GM12874 (cell line): ENCODE measurements around the gene FBXO31.

Source experiments
- TF ChIP-seq, protein P1 (sequence below): IDR thresholded peaks from 2 replicates; pipeline ENCODE4 v1.5.1; 2011; ENCODE audit warnings: low read depth, mild to moderate bottlenecking, control low read depth, low read length, moderate library complexity; ENCODE audit not compliant: insufficient read depth

FBXO31 gene

DNA sequence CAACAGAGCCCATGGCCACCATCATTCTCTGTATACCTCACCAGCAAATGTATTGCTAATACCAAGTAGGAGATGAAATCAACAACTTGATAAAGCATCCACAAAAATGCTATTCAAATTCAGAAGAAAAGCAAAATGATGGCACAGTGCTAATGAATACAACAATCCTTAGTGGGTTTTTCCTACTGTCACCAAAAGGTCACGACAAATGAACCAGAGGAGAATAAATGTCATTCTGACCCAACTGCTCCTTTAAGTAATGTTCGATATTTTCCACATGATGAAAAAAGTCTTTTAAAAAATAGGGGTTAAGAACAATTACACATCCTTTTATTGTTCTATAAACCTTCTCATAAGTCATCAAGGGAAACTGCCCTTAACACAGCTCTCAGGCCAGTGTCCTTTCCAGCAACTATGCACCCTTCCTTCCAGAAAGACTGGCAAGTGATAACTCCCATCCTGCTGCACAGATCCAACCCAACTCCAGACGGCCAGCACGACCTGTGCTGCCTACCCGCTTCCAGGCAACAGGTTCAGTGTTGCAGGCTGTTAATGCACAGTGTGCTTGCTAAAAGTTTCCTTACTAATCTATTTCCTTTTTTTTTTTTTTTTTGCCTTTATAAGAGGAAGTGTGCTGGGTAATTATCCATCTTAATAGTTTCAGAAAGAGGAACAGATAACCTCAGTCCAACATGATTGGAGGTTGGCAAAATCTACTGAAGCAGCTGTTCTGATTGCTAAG lies 15.4 kb downstream of the FBXO31 start:
- TF ChIP-seq, protein P1, sequence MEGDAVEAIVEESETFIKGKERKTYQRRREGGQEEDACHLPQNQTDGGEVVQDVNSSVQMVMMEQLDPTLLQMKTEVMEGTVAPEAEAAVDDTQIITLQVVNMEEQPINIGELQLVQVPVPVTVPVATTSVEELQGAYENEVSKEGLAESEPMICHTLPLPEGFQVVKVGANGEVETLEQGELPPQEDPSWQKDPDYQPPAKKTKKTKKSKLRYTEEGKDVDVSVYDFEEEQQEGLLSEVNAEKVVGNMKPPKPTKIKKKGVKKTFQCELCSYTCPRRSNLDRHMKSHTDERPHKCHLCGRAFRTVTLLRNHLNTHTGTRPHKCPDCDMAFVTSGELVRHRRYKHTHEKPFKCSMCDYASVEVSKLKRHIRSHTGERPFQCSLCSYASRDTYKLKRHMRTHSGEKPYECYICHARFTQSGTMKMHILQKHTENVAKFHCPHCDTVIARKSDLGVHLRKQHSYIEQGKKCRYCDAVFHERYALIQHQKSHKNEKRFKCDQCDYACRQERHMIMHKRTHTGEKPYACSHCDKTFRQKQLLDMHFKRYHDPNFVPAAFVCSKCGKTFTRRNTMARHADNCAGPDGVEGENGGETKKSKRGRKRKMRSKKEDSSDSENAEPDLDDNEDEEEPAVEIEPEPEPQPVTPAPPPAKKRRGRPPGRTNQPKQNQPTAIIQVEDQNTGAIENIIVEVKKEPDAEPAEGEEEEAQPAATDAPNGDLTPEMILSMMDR: no peak

DNA sequence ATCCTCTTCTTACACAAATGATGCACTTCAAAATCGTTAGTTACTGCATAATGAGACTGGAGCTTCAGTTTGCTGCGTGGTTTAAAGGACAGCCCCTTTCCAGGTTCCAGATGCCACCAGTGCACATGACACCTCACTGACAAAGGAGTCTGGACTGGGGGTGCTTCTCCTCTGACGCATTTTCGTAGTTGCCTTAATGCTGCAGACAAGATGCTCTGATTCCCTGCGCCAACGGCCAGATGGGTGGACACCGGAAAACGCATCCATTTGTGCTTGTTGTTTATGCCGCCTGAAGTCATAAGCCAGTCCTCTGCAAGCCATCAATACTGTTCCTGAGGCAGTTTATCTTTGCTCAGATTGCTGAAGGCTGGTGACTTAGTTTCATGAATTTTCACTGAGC lies 16.0 kb downstream of the FBXO31 start:
- TF ChIP-seq, protein P1: no peak

DNA sequence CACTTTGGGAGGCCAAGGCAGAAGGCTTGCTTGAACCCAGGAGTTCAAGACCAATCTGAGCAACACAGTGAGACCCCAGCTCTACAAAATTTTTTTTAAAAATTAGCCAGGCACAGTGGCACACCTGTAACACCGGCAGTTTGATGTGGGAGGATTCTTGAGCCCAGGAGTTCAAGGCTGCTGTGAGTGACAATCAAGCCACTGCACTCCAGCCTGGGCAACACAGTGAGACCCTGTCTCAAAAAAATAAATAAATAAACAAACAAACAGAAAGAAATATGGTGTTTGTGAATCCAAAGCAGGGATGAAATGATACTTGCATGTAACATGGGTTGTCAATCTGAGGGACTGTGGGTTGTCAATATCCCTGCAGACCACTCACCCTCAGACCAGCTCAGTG lies 16.6 kb downstream of the FBXO31 start:
- TF ChIP-seq, protein P1: no peak

DNA sequence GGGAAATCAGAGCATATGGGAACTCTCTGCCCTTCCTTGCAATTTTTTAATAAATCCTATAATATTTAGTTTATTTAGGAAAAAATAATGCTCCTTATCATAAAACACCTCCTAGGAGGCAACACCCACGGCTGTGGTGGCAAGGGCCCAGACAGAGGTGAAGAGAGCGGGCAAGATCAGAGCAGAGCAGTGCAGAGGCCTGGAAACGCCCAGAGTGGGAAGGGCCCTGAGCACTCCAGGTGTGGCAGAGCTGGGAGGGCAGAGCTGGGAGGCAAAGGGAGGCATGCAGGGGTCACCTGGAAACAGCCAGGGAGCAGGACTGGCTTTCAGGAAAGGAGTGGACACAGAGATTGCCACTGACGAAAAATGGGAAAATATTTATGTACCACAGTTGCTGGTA lies 17.3 kb downstream of the FBXO31 start:
- TF ChIP-seq, protein P1: no peak

DNA sequence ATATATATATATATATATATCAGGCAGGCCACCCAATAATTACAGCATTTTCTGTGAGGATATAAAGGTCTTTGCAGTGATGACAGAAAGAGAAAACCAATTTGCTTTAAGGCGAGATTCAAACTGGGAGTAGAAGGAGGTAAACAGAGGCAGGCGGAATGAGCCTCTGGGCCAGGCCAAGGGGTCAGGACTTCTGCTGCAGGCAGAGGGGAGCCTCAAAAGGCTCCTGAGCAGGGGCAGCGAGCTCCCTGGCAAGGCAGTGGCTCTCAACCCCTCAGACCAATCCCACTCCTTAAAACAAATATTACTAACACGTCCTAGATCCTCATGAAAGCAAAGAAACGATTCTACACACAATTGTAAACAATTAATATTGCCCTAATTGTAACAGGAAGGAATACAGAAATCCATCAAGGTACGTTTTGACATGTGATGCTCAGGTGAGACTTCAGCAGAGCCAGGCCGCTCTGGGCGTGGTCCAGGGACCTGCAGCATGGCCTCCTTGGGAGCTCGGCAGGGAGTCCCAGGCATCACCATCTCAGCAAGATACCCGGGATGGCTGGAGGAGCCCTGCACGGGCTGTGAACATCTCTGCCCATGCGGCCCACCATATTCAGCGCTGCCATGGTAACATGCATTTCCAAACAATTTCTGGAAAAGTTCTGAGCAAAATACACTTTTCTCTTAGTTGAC lies 18.4 kb downstream of the FBXO31 start:
- TF ChIP-seq, protein P1: no peak

DNA sequence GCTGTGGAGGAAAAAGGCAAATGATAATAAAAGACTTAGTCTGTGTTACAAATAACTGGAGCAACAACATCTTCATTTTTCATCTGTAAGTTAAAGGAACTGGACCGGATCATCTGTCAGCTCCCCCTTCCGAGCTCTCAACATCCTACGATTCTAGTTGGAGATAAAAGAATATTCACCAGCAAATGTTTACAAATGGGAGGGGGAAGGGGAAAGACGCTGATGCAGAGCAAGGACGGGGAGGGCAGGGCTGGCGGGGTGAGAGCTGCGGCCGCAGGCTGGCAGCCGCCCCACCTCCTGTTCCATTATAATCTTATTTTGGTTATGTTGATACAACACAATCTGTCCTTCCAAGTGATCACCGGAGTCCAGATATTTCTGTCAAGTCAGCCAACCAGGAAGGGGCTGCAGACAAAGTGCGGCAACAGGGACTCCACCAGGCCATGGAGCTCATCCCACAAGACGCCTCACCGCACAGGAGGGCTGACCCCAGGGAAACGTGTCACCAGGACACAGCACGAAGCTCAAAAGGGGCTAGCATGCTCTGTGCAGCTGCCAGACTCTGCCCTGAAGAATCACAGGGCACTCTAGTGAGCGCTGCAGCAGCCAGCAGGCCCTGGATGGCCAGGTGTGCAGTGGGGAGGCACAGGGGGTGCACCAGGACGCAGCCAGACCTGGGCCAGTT lies 19.7 kb downstream of the FBXO31 start:
- TF ChIP-seq, protein P1: no peak

DNA sequence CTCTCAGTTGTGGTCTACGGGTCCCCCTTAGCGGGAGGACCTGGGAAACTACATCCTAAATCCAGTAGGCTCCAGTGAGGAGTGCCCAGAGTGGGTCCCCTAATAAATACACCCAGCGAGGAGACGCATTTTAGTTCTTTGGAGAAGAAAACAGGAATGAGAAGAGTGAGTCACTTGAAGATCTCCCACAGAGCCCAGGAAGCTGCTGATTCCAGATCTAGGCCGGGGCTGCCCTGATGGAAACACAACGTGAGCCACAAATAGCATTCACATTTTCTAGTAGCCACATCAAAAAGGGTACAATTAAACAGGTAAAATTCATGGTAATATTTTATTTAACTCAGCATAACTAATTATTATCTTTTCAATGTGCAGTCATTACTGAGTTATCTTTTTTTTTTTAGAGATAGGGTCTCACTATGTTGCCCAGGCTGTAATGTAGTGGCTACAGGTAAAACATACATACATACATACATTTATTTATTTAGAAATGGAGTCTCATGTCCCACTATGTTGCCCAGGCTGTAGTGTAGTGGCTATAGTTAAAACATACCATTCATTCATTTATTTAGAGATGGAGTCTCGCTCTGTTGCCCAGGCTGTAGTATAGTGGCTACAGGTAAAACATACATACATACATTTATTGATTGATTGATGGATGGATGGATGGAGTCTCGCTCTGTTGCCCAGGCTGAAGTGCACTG lies 21.5 kb downstream of the FBXO31 start:
- TF ChIP-seq, protein P1: no peak
